ENCODE measurements around the gene LRRC75A. TPM values are rescaled to one million over a fixed set of nuclear protein-coding genes. Genes with fewer than 3 reads are reported as not detected.

The LRRC75A gene
- total RNA-seq, 2 donors from 2014 or later, result 0.90 to 2.3 TPM

GRCh38 chr17:16486373-16487250 is 5.4 kb downstream of the LRRC75A start:
- H3K4me1 Mint-ChIP-seq, result no peaks in the 10 kb centered on the region
- no peaks in the 10 kb centered on the region for H3K27me3 Mint-ChIP-seq
- H3K4me3 Mint-ChIP-seq, result no peak overlapping the region
- H3K36me3 Mint-ChIP-seq (ENCODE audit: low read depth), result no peaks in the 10 kb centered on the region
- no peaks in the 10 kb centered on the region for H3K9me3 Mint-ChIP-seq
- ATAC-seq (replicated peaks), result no peak
- no peak overlapping the region for H3K27ac Mint-ChIP-seq

DNA sequence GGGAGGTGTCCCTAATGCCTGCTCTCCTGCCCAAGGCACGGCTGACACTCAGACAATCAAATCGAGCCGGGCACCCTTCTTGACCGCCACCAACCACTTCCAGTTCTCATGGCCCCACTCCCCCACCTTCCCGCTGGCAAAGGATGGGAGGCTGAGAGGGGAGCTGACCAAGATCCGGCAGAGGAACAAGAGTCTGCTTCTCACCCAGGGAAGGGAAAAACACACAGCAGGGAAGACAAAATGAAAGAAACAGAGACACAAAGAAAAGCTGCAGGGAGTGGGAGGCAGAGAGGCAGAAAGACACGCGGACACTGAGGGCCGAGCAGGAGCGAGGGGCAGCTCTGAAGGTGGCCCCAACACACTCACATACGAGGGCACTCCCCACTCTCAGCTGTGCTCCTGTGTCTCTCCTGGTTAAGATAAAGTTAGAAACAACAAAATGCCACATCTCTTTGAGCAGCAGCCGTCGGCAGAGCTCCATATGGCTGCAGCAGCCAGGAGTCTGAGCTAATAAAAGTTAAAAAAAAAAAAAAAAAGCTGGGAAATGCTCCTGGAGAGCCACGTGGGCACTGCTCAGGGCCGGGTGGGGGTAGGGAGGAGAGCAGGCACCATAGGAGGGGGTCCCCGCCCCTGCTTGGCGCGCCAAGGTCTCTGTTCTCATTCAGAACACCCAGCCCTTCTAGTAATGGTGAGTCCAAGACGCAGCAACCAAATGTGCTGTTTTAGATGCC is 7.4 kb downstream of the LRRC75A start:
- Mint-ChIP-seq H3K9me3 (no peaks in the 10 kb centered on the region), H3K27ac (no peak overlapping the region), H3K4me3 (no peak overlapping the region), H3K36me3 (ENCODE audit: low read depth) (no peaks in the 10 kb centered on the region), H3K27me3 (no peaks in the 10 kb centered on the region), H3K4me1 (no peaks in the 10 kb centered on the region)
- ATAC-seq (replicated peaks), result no peak

DNA sequence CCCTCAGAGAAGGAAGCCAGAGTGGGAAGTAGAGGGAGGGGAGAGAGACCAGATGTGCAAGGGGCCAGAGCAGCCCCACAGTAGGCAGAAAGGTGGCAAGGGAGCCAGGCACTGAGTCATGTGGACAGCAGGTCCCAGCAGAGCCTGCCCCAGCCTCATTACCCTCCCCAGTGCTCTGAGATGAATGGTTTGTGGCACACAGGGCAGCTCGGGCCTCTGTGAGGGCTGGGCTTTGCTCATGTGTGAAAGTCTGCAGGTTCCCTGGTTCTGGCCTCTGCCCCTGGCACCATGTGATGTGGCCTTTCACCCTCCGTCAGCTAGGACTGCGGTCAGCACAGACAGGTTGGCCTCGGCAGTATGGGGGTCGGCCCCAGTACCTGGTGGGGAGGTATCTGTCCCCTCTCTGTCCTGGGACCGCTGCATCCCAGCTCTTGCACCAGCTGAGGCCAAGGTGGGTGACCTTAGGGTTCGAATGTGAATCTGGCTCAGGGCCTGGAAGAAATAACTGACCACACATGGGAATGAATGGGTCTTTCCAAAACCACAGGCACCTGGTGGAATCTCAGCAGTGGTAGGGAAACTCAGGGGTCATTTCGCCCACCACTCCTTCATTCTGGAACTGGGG is 8.9 kb downstream of the LRRC75A start:
- no peak overlapping the region for H3K27ac Mint-ChIP-seq
- H3K36me3 Mint-ChIP-seq (ENCODE audit: low read depth), result no peaks in the 10 kb centered on the region
- no peak overlapping the region for H3K4me3 Mint-ChIP-seq
- no peak for ATAC-seq (replicated peaks)
- H3K27me3 Mint-ChIP-seq, result no peaks in the 10 kb centered on the region
- H3K9me3 Mint-ChIP-seq, result no peaks in the 10 kb centered on the region
- no peaks in the 10 kb centered on the region for H3K4me1 Mint-ChIP-seq

GRCh38 chr17:16482253-16482652 is 9.7 kb downstream of the LRRC75A start:
- H3K4me1 Mint-ChIP-seq, result no peaks in the 10 kb centered on the region
- no peaks in the 10 kb centered on the region for H3K9me3 Mint-ChIP-seq
- ATAC-seq (replicated peaks), result no peak
- H3K4me3 Mint-ChIP-seq, result no peak overlapping the region
- H3K36me3 Mint-ChIP-seq (ENCODE audit: low read depth), result no peaks in the 10 kb centered on the region
- no peaks in the 10 kb centered on the region for H3K27me3 Mint-ChIP-seq
- no peak overlapping the region for H3K27ac Mint-ChIP-seq

- Mint-ChIP-seq H3K9me3 (no peaks in the 10 kb centered on the region), H3K36me3 (ENCODE audit: low read depth) (no peaks in the 10 kb centered on the region), H3K27me3 (no peaks in the 10 kb centered on the region), H3K4me1 (no peaks in the 10 kb centered on the region), H3K27ac (no peak overlapping the region), H3K4me3 (no peak overlapping the region)
- no peak for ATAC-seq (replicated peaks)
Observed at GRCh38 chr17:16480995-16481394, 11.0 kb downstream of the LRRC75A start.

GRCh38 chr17:16479264-16479663 is 12.7 kb downstream of the LRRC75A start:
- Mint-ChIP-seq H3K36me3 (ENCODE audit: low read depth) (no peaks in the 10 kb centered on the region), H3K27me3 (no peaks in the 10 kb centered on the region), H3K9me3 (no peaks in the 10 kb centered on the region), H3K27ac (no peak overlapping the region), H3K4me3 (no peak overlapping the region), H3K4me1 (no peaks in the 10 kb centered on the region)
- no peak for ATAC-seq (replicated peaks)

DNA sequence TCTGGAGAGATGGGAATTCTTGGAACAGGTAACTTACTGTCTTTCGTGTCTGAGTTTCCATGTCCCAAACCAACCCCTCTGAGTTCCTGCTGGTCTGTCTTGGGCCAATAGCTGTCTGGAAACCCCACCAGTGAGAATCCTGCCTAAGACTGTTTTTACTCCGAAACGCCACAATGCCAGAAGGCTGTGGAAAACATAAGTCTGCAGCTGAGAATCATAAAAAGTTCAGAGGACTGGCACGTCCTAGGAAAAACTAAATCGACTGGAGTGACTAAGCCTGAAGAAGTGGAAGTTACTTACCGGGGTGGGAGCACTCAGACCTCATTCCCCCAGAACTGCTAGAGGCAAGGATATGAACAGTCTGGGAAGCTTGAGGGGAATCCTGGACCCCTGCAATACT is 13.3 kb downstream of the LRRC75A start:
- H3K27ac Mint-ChIP-seq, result no peak overlapping the region
- no peak overlapping the region for H3K4me3 Mint-ChIP-seq
- no peaks in the 10 kb centered on the region for H3K4me1 Mint-ChIP-seq
- H3K9me3 Mint-ChIP-seq, result no peaks in the 10 kb centered on the region
- ATAC-seq (replicated peaks), result no peak
- H3K27me3 Mint-ChIP-seq, result no peaks in the 10 kb centered on the region
- no peaks in the 10 kb centered on the region for H3K36me3 Mint-ChIP-seq (ENCODE audit: low read depth)

- Mint-ChIP-seq H3K4me1 (no peaks in the 10 kb centered on the region), H3K27ac (no peak overlapping the region), H3K36me3 (ENCODE audit: low read depth) (no peaks in the 10 kb centered on the region), H3K27me3 (no peaks in the 10 kb centered on the region), H3K4me3 (no peak overlapping the region), H3K9me3 (no peaks in the 10 kb centered on the region)
- no peak for ATAC-seq (replicated peaks)
Observed at GRCh38 chr17:16477666-16478065, 14.3 kb downstream of the LRRC75A start.

DNA sequence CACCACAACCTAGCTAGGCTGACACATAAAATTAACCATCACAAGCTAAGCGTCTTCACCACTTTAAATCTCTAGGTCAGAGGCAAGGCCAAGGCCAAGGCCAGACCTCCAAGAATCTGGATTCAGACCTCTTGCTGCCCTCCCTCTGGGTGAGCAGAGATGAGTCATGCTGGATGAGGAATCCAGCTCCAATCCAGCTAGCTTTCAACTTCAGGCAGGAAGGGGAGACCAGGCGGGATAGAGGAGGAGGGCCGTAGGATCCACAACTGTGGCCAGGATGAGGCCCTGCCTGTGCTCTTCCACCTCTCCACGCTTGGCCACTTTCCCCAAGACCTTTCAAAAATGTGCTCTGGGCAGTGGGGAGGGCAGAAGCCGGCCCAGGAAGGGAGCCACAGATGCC is 14.7 kb downstream of the LRRC75A start:
- Mint-ChIP-seq H3K36me3 (ENCODE audit: low read depth) (no peaks in the 10 kb centered on the region), H3K4me1 (no peaks in the 10 kb centered on the region), H3K4me3 (no peak overlapping the region), H3K27me3 (no peaks in the 10 kb centered on the region), H3K9me3 (no peaks in the 10 kb centered on the region), H3K27ac (no peak overlapping the region)
- ATAC-seq (replicated peaks), result no peak

- no peak overlapping the region for H3K4me3 Mint-ChIP-seq
- no peak for ATAC-seq (replicated peaks)
- H3K9me3 Mint-ChIP-seq, result no peaks in the 10 kb centered on the region
- H3K36me3 Mint-ChIP-seq (ENCODE audit: low read depth), result no peaks in the 10 kb centered on the region
- no peaks in the 10 kb centered on the region for H3K4me1 Mint-ChIP-seq
- H3K27ac Mint-ChIP-seq, result no peak overlapping the region
- H3K27me3 Mint-ChIP-seq, result no peaks in the 10 kb centered on the region
Observed at GRCh38 chr17:16475179-16475704, 16.8 kb downstream of the LRRC75A start.

GRCh38 chr17:16474012-16474725 is 17.8 kb downstream of the LRRC75A start:
- H3K27ac Mint-ChIP-seq, result no peak overlapping the region
- H3K9me3 Mint-ChIP-seq, result no peaks in the 10 kb centered on the region
- H3K27me3 Mint-ChIP-seq, result no peaks in the 10 kb centered on the region

DNA sequence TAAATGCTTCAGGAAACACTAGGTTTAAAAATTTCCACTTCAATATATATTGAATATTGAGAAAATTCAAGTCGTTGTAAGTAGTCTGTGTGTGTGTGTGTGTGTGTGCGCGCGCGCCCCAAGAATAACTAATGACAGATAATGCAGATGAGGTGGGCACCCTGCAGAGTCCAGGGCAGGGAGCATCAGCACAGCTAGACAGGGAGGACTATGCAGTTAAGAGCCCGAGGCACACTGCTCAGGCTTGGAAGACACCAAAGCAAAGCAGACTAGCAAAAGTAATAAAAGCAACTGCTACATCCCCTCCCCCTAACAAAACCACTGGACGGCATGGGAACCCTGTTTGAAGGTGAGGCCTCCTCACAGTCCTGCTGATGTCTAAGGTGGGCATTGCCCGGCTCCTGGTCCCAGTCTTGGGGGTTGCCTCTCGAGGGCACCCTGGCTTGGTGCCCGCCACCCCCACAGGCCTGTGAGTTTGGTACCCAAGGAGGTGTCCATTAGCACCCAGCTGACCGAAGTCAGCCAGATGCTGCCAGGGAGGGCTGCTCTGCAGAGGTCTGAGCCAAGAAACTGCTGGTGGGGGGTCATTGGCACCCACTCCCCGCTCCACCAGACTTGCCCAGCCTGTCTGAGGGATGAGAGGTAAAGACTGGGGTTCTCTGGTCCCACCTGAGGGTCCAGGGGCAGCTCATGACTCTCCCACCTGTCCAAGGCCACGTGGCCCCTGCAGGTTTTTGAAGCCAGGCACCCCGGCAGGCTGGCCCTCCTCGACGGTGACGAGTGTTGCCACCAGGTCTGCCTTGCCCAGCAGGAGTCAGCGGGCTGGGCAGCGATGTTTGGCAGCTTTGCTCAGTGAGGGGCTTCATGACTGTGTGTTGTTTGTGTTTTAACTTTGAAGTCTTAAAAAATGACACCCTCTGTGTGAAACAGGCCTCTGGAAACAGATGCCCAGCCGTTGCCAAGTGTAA is 18.7 kb downstream of the LRRC75A start:
- ATAC-seq (replicated peaks), result no peak
- H3K27ac Mint-ChIP-seq, result no peak overlapping the region
- no peaks in the 10 kb centered on the region for H3K36me3 Mint-ChIP-seq (ENCODE audit: low read depth)
- H3K9me3 Mint-ChIP-seq, result no peaks in the 10 kb centered on the region
- no peaks in the 10 kb centered on the region for H3K4me1 Mint-ChIP-seq
- H3K27me3 Mint-ChIP-seq, result no peaks in the 10 kb centered on the region
- H3K4me3 Mint-ChIP-seq, result no peak overlapping the region

More at GRCh38 chr17:16474012-16474725, 17.8 kb downstream of the LRRC75A start:
- H3K36me3 Mint-ChIP-seq (ENCODE audit: low read depth), result no peaks in the 10 kb centered on the region
- H3K4me3 Mint-ChIP-seq, result no peak overlapping the region
- H3K4me1 Mint-ChIP-seq, result no peaks in the 10 kb centered on the region
- ATAC-seq (replicated peaks), result no peak

DNA sequence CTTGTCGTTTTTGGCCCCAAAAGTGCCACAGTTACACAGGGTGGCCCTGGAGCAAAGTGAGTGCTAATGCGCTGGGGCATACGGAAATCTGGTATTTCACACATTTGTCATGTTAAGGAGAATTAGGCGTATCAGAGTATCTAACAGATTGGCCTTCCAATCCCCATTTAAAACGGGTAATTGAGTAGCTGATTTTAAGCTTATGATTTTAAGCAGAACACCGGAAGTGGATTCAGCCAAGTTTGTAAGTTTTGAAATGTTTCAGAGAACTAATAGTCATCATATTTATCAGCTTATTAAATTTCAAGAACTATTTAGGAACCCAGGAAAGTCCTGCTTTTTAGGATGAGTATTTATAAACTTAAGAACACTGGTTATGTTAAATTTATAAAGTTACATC is 19.5 kb downstream of the LRRC75A start:
- Mint-ChIP-seq H3K4me3 (no peak overlapping the region), H3K9me3 (no peaks in the 10 kb centered on the region), H3K36me3 (ENCODE audit: low read depth) (no peaks in the 10 kb centered on the region), H3K27me3 (no peaks in the 10 kb centered on the region), H3K27ac (no peak overlapping the region), H3K4me1 (no peaks in the 10 kb centered on the region)
- no peak for ATAC-seq (replicated peaks)

All from activated T-helper 17 cell treated with anti-CD3 and anti-CD28 coated beads, Interleukin-2, amount 50 U/mL, for 72 hours (primary cell).